Stimulated activated effector memory CD8-positive, alpha-beta T cell treated with anti-CD3 and anti-CD28 coated beads, Interleukin-12 subunit alpha, Interleukin-12 subunit beta, amount 100 ng/mL, for 72 hours (primary cell): Measurements from ENCODE around the gene AP1S3.
"Not testable (repeated sequence)": the region's sequence is repeated elsewhere in the genome, so short reads cannot be mapped to it uniquely, and the experiment has no call there.

Experiments used
- ATAC-seq: fragments of 150-1000 bp; cut with Tn5 transposase; 2 replicates; pipeline ENCODE4 v1.10.0; 2021
- DNase-seq, 2 donors: peaks; one replicate each; pipeline ENCODE4 v3.0.0; 2021 to 2022; ENCODE audit warnings: low spot score in 2 of 2
- H3K27ac Mint-ChIP-seq: one replicate; pipeline ENCODE4 v1.8.0; 2022; ENCODE audit warnings: mild to moderate bottlenecking, mixed read lengths
- H3K36me3 Mint-ChIP-seq: one replicate; pipeline ENCODE4 v1.8.0; 2022; ENCODE audit warnings: mild to moderate bottlenecking, mixed read lengths
- H3K4me1 Mint-ChIP-seq: one replicate; pipeline ENCODE4 v1.8.0; 2022; ENCODE audit warnings: mixed read lengths
- H3K4me3 Mint-ChIP-seq: one replicate; pipeline ENCODE4 v1.8.0; 2022; ENCODE audit warnings: mild to moderate bottlenecking, mixed read lengths
- H3K9me3 Mint-ChIP-seq: one replicate; pipeline ENCODE4 v1.8.0; 2022; ENCODE audit warnings: mixed read lengths

Gene AP1S3

DNA sequence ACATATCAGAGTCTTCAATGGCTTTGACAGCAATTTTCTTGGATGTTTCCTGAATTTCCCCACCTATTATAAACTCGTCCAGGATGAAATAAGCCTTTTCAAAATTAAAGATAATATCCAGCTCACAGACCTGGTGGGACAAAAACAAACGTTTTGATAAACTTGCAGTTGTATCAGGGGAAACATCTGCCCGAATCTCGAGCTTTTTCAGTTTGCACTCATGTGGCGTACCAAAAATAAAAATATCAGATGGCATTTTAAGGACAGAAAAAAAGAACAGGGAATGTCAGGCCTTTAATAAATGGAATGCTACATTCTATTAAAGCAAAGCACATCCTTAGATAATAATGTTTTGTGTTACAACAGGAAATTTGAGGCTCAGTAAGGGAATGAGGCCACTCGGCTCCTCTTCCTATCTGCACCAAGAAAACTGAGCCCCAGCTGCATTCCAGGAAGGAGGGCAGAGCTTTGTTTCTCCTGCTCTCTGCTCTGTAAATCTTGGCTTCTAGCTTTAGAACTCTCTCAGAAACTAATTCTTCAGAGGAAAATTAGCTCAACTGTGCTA, 72.1 kb downstream of the AP1S3 start:
- Mint-ChIP-seq H3K36me3 (peaks cover 5% of the 10 kb centered on the region), H3K9me3 (peaks cover 3% of the 10 kb centered on the region), H3K4me3 (no peak overlapping the region), H3K4me1 (peaks cover 28% of the 10 kb centered on the region), H3K27ac (no peak overlapping the region)
- DNase-seq = no peak
- no peak for ATAC-seq

DNA sequence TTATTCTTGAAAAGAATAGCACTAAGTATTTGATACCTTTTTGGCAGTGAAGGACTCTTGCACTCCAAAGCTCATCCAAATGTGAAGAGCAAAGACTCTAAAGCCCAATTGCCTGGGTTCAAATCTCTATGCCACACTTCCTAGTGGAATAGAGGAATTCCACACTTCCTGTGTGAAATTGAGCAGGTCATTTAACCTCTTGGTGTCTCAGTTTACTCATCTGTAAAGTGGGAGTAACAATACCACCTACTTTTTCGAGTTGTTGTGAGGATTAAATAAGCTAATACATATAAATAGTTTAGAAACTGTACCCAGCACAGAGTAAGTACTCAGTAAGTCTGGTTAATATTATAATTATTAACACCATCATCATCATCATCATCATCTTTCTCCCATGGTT, 72.6 kb downstream of the AP1S3 start:
- no peak for DNase-seq
- H3K36me3 Mint-ChIP-seq = peaks cover 5% of the 10 kb centered on the region
- ATAC-seq = no peak

DNA sequence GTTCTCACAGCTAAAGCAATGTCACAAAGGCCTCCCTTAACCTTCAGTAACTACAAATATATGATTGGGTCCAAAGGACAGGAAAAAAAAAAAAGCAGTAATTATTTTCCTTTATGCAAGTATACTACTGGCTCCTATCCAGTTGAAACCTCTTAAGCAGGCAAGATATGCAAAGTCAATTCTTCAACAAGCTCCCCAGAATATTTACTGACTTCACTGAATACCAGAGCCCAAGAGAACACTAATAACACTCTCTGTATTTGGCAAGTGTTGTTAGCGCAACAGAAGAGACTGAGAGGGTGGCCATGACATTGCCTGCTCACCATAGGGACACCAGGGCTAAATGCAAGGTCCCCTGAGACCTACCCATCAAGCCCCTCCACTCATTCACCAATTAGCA, 74.5 kb downstream of the AP1S3 start:
- Mint-ChIP-seq H3K27ac (no peak overlapping the region), H3K36me3 (peaks cover 5% of the 10 kb centered on the region), H3K4me3 (no peak overlapping the region), H3K9me3 (peaks cover 3% of the 10 kb centered on the region), H3K4me1 (peaks cover 36% of the 10 kb centered on the region)
- DNase-seq = no peak
- no peak for ATAC-seq

More for the DNA sequence above, 72.6 kb downstream of the AP1S3 start:
- H3K9me3 Mint-ChIP-seq = peaks cover 3% of the 10 kb centered on the region
- H3K27ac Mint-ChIP-seq = no peak overlapping the region
- peaks cover 33% of the 10 kb centered on the region for H3K4me1 Mint-ChIP-seq
- H3K4me3 Mint-ChIP-seq = no peak overlapping the region

DNA sequence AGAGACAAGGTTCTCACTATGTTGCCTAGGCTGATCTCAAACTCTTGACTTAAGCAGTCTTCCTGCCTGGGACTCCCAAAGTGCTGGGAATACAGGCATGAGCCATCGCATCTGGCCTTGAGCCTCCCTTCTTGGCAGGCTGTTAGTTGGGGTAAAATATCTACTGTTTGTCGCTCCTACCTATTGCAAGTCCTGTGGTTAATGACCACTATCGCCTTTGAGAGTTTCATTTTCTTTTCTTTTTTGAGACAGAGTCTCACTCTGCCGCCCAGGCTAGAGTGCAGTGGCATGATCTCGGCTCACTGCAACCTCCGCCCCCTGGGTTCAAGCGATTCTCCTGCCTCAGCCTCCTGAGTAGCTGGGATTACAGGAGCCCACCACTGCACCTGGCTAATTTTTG, 75.6 kb downstream of the AP1S3 start:
- H3K36me3 Mint-ChIP-seq, DNase-seq: not testable (repeated sequence)

DNA sequence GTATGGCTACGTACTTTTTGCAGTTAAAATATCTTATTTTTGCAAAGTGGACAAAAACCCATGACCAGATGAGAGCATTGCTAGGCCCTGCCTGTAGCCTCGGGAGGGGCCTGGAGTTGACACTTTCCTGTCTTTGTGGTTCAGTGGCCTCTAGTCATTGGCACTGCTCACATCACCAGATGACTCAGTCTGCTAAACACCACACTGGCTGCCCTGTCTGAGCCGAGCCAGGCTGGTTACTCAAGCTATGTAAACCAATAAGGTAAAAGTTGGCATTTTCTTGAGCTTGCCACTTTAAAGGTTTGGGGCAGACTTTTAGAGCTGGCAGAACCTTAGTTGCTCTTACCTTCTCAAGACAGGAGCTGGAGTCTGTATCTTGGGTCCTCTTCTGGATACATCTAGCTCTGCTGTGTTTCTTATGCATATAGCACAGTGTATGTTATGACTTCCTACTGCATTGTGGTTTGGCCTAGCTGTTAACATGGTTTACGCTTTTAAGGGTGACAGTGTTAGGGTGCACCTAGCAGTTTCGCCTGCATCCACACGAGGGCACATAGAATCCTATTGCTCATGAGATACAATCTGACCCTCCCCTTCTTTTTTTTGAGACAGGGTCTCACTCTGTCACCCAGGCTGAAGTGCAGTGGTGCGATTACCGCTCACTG, 76.4 kb downstream of the AP1S3 start:
- peak; percentile 97 for ATAC-seq
- Mint-ChIP-seq H3K27ac (peak overlapping the region; percentile 88), H3K4me1 (peaks cover 34% of the 10 kb centered on the region), H3K9me3 (no peaks in the 10 kb centered on the region), H3K4me3 (peak overlapping the region; percentile 52), H3K36me3 (peaks cover 5% of the 10 kb centered on the region)
- peak; percentile 49 to 83 for DNase-seq

More for the DNA sequence above, 75.6 kb downstream of the AP1S3 start:
- not testable (repeated sequence) for H3K9me3 Mint-ChIP-seq, ATAC-seq
- peak overlapping the region; percentile 52 for H3K4me3 Mint-ChIP-seq
- H3K27ac Mint-ChIP-seq = peak overlapping the region; percentile 88
- peaks cover 34% of the 10 kb centered on the region for H3K4me1 Mint-ChIP-seq

DNA sequence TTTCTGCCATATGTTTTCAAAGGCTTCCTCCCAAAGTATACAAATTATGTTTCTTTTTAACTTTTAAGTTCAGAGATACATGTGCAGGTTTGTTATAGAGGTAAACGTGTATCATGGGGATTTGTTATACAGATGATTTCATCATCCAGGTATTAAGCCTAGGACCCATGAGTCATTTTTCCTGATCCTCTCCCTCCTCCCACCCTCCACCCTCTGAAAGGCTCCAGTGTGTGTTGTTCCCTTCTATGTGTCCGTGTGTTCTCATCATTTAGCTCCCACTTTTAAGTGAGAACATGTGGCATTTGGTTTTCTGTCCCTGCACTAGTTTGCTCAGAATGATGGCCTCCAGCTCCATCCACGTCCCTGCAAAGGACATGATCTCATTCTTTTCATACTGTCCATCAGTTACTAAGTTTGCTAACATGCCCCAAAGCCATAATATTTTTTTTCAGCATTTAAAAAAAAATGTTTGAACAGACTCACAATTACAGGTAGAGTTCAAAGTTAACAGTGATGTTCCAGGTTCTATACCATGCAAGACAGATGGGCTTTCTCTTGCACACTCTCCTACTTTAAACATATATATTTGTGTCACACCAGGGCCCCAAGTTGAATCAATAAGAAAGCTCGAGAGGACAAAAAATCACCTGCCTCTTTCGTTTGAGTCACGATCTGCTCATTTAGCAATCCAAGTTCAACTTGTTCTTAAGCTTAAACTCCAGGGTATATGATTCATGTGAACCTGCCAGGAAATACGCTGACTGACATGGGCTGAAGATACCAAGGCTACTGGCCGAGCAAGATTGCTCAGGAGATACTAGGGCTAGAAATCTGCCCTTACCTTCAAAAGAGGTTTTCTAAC, 77.6 kb downstream of the AP1S3 start:
- peak overlapping the region; percentile 88 for H3K27ac Mint-ChIP-seq

DNA sequence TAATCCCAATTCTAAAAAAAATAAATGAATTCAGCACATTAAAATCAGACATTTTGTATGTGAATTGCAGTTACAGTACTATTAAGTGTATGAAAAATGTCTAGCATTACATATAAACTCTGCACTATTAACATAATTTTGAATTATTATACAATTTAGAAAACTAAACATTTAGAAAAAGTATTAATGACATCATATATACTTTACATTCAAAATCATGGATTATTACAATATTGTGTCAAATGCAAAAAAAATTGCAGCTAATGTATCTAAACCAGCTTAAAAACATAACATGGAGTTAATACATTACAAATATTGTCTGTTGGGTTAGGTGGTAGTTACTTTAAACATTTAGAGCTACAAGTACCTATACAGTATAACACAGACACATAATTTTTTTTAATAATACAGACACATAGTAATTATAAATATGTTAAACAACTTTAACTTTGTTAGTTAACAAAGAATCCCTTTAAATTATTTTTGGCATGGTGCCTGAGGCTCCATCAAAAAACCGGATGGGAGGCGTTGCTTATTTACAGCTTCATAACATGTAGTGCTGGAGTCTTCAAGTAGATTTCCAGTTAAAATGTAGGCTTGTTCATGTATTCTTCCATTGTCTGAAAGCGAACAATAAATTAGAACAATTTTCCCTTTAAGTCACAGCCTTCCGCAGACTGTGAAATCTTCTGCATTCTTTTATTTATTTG, 79.1 kb downstream of the AP1S3 start:
- Mint-ChIP-seq H3K4me3 (no peak overlapping the region), H3K4me1 (peaks cover 34% of the 10 kb centered on the region), H3K36me3 (peaks cover 5% of the 10 kb centered on the region), H3K9me3 (no peaks in the 10 kb centered on the region), H3K27ac (no peak overlapping the region)
- DNase-seq (no peak), ATAC-seq (no peak)

More for the DNA sequence above, 77.6 kb downstream of the AP1S3 start:
- Mint-ChIP-seq H3K36me3 (peaks cover 5% of the 10 kb centered on the region), H3K4me1 (peaks cover 34% of the 10 kb centered on the region), H3K4me3 (peak overlapping the region; percentile 52), H3K9me3 (no peaks in the 10 kb centered on the region)
- peak; percentile 66 for ATAC-seq
- peak in 1 of 2 donors; percentile 52 for DNase-seq

DNA sequence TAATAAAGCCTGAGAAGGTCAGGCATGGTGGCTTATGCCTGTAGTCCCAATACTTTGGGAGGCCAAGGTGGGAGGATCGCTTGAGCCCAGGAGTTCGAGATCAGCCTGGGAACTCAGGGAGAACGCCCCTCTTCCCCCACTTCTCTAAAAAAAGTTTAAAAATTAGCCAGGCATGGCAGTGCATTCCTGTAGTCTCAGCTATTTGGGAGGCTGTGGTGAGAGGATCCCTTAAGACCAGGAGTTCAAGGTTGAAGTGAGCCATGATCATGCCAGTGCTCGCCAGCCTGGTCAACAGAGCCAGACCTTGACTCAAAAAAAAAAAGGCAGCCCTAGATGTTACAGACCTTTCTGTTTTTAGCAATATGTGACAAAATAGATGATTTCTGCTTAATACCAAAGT, 83.4 kb downstream of the AP1S3 start:
- Mint-ChIP-seq H3K27ac (no peak overlapping the region), H3K9me3 (no peaks in the 10 kb centered on the region), H3K4me1 (peaks cover 2% of the 10 kb centered on the region), H3K36me3 (no peaks in the 10 kb centered on the region), H3K4me3 (no peak overlapping the region)
- ATAC-seq = no peak
- no peak for DNase-seq

DNA sequence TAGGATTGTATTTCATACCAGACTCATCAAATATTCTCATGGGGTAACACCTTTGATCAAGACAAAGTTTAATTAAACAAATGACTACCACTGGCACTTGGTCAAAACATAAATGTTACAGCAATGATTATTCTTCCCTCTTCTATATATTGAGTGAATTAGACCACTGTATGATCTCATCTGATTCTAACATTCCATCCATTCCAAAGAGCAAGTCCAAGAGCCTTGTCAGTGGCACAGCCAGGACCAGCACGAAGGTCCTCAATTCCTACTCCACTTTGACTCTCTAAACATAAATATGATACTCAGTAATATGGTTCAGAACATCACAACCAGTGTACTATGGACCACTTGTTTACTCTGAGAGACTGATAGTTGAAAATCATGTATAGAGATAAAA, 86.4 kb downstream of the AP1S3 start:
- no peaks in the 10 kb centered on the region for H3K36me3 Mint-ChIP-seq
- no peak for ATAC-seq
- H3K27ac Mint-ChIP-seq = no peak overlapping the region
- no peaks in the 10 kb centered on the region for H3K9me3 Mint-ChIP-seq
- no peak for DNase-seq
- no peak overlapping the region for H3K4me3 Mint-ChIP-seq
- no peaks in the 10 kb centered on the region for H3K4me1 Mint-ChIP-seq

DNA sequence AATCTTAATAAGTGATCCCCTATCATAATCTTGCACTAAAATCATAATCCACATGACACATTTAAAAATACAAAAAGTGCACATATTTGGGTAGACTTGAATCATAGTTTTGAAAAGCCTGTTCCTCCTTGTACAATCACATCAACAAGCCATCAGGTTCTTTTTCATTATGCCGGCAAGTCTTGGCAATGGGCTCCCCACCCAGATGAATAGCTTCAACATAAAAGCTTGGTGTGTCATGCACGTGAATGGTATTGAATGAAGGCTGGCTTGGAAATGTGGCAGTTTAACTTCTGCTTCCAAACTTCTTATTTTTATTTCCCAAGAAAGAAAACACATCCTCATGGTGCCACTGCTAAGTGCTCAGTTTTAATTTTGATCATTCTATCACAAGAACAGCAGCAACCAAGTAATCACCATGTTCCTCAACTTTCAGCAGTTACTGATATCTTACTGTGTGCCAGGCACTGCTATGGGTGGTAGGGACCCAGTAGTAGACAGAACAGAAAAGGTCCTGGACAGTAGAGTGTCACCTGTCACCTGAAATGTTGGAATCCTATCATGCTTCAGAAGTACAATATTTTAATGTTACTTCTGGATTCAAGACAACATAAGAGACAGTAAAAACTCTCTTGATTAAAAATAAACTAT, 89.9 kb downstream of the AP1S3 start:
- H3K9me3 Mint-ChIP-seq = no peaks in the 10 kb centered on the region
- no peak for ATAC-seq
- no peaks in the 10 kb centered on the region for H3K36me3 Mint-ChIP-seq
- DNase-seq = no peak
- H3K4me1 Mint-ChIP-seq = no peaks in the 10 kb centered on the region
- no peak overlapping the region for H3K4me3 Mint-ChIP-seq
- H3K27ac Mint-ChIP-seq = no peak overlapping the region

DNA sequence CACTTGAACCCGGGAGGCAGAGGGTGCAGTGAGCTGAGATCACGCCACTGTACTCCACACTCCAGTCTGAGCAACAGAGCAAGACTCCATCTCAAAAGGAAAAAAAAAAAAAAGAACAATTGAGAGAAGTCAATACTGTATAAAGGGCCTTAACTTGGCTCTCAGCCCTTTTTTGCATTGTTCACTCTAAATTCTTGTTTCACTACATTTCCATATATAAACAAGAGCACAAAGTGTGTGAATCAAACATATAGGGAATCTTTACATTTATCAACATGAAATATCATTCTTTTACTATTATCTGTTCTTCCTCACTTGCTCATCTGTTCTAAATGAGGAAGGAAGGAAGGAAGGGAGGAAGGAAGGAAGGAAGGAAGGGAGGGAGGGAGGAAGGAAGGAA, 90.8 kb downstream of the AP1S3 start:
- ATAC-seq (no peak), DNase-seq (no peak)
- Mint-ChIP-seq H3K4me1 (no peaks in the 10 kb centered on the region), H3K36me3 (no peaks in the 10 kb centered on the region), H3K27ac (no peak overlapping the region), H3K9me3 (no peaks in the 10 kb centered on the region), H3K4me3 (no peak overlapping the region)

DNA sequence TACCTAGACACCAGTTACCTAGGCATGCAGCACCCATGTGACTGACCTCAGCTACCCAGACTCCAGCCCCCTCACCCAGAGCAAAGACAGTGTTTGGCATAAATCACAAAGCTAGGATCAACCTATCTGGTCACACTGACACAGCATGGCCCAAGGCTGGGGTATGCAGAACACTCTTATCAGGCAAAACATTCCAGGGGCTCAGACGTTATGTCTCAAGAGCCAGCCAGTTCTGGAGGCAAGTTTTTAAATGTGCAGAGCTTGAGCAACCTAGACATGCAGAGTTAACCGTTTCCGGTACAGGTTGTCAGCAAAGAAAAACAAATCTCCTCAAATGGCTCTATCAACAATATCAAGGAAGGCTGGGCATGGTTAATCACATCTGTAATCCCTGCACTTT, 92.8 kb downstream of the AP1S3 start:
- ATAC-seq (no peak), DNase-seq (no peak)
- Mint-ChIP-seq H3K27ac (no peak overlapping the region), H3K9me3 (no peaks in the 10 kb centered on the region), H3K4me1 (no peaks in the 10 kb centered on the region), H3K4me3 (no peak overlapping the region), H3K36me3 (no peaks in the 10 kb centered on the region)

DNA sequence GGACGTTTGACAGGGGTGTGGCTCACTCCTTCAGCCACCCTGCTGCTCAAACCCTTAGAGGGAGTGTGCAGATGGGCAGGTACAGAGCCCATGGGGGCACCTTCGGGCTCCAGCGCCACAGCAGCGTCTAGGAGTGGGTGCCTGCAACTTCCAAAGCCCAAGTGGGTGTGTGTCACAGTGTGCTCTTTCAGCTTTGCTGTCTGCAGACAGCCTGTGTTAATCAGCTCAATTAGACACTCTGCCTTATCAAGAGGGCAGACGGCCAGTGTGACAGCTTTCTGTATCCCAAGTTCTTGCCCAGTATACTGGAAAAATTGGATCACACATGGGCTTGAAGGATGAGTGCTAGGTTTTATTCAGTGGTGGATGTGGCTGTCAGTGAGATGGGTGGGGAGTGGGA, 96.7 kb downstream of the AP1S3 start:
- Mint-ChIP-seq H3K36me3 (no peaks in the 10 kb centered on the region), H3K4me1 (no peaks in the 10 kb centered on the region), H3K27ac (no peak overlapping the region), H3K4me3 (no peak overlapping the region), H3K9me3 (no peaks in the 10 kb centered on the region)
- ATAC-seq = no peak
- DNase-seq = no peak

DNA sequence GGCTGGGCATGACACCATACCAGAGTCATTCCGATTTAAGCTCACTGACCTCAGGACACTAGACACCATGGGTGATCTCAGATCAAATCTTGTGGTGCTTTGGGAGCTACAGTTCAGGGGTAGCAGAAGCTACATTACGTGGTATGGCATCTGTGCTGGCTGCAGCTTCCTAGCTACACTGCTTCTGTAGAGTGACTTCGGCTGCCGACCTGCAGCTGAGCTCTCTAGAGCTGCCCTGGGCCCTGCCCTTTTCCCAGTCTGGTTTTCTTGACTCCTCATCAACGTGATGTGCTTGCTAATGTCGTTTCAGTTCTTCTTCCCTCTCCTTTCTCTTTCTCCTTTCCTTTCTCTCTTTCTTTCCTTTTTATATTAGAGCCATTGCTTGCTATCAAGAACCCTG, 100.2 kb downstream of the AP1S3 start:
- DNase-seq (no peak), ATAC-seq (no peak)
- H3K27ac Mint-ChIP-seq = no peak overlapping the region
- no peak overlapping the region for H3K4me3 Mint-ChIP-seq
- no peaks in the 10 kb centered on the region for H3K36me3 Mint-ChIP-seq
- no peaks in the 10 kb centered on the region for H3K4me1 Mint-ChIP-seq
- peaks cover 2% of the 10 kb centered on the region for H3K9me3 Mint-ChIP-seq

DNA sequence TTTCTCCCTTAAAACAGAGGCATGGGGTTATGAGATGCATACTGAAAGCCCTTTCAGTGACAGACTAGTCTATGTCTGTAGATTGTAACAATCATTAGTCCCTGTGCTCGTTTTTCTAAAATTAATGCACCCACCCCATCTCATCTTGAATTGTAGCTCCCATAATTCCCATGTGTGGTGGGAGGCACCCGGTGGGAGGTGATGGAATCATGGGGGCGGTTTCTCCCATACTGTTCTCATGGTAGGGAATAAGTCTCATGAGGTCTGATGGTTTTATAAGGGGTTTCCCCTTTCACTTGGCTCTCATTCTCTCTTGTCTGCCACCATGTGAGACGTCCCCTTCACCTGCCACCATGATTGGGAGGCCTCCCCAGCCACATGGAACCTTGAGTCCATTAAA, 100.9 kb downstream of the AP1S3 start:
- Mint-ChIP-seq H3K4me3 (no peak overlapping the region), H3K27ac (no peak overlapping the region), H3K36me3 (no peaks in the 10 kb centered on the region), H3K4me1 (no peaks in the 10 kb centered on the region), H3K9me3 (peaks cover 2% of the 10 kb centered on the region)
- ATAC-seq (no peak), DNase-seq (no peak)
